T-cell (primary cell): ENCODE results near the gene TLR6. TPM values are rescaled to one million over a fixed set of nuclear protein-coding genes. Genes with fewer than 3 reads are reported as not detected.

Source experiments
- ATAC-seq, 4 experiments: fragments of 200-7000 bp in 3 of 4; fragments of 150-1000 bp in 1 of 4; cut with Tn5 transposase; replicated peaks in 1 of 4; 1 replicate in 3 of 4; 2 replicates in 1 of 4; pipeline ENCODE4 v1.10.0; 2021; ENCODE audit warnings: moderate library complexity in 3 of 4, mild to moderate bottlenecking in 2 of 4, moderate number of reproducible peaks in 1 of 4
- CTCF ChIA-PET, 2 donors: fragments of 300-600 bp; sonication (Branson Sonifier 250); formaldehyde crosslinking; loops; one replicate each; lab custom pipeline; 2022; ENCODE audit warnings: antibody characterized with exemption in 2 of 2; lab: Charles Lee
- POLR2A ChIA-PET, 2 donors: fragments of 300-600 bp; sonication (Branson Sonifier 250); formaldehyde crosslinking; loops; one replicate each; lab custom pipeline; 2022; ENCODE audit warnings: antibody characterized with exemption in 2 of 2; lab: Charles Lee
- DNase-seq, 35 experiments: peaks; one replicate each; pipeline versions ENCODE4 v3.0.0 to v3.0.0-alpha.2; 2013 to 2023
- H3K27ac ChIP-seq: one replicate; pipeline ENCODE4 v1.5.1; 2013; ENCODE audit warnings: low read length
- H3K27me3 ChIP-seq, 2 experiments: replicated peaks in 1 of 2; 1 replicate in 1 of 2; 2 replicates in 1 of 2; pipeline versions ENCODE4 v1.6.1 to v1.7.0; 2013; ENCODE audit warnings: low read length in 1 of 2, mixed read lengths in 1 of 2; ENCODE audit not compliant: control insufficient read depth in 2 of 2, insufficient read depth in 2 of 2; ENCODE audit errors: extremely low read depth in 1 of 2
- H3K36me3 ChIP-seq, 2 donors: 1 replicate in 1 of 2; 2 replicates in 1 of 2; pipeline versions ENCODE4 v1.6.1 to v1.7.0; 2013; ENCODE audit warnings: low read length in 1 of 2; ENCODE audit not compliant: control insufficient read depth in 2 of 2, insufficient read depth in 1 of 2; ENCODE audit errors: extremely low read depth in 1 of 2
- H3K4me1 ChIP-seq, 2 experiments: 1 replicate in 1 of 2; 2 replicates in 1 of 2; pipeline versions ENCODE4 v1.6.1 to v1.7.0; 2013; ENCODE audit warnings: low read length in 2 of 2, mixed read lengths in 1 of 2; ENCODE audit not compliant: insufficient read depth in 2 of 2, control insufficient read depth in 1 of 2; ENCODE audit errors: extremely low read depth in 1 of 2
- H3K4me3 ChIP-seq, 2 donors: 1 replicate in 1 of 2; 2 replicates in 1 of 2; pipeline versions ENCODE4 v1.5.1 to v1.7.0; 2013; ENCODE audit warnings: mild to moderate bottlenecking in 2 of 2, low read length in 1 of 2, moderate library complexity in 1 of 2; ENCODE audit not compliant: control insufficient read depth in 1 of 2; ENCODE audit errors: extremely low read depth in 1 of 2
- H3K9me3 ChIP-seq: 2 replicates; pipeline ENCODE4 v1.7.0; 2013
- H3K27ac Mint-ChIP-seq, 2 donors: one replicate each; pipeline ENCODE4 v1.8.0; 2020 to 2021; ENCODE audit warnings: mild to moderate bottlenecking in 2 of 2, mixed read lengths in 2 of 2
- H3K27me3 Mint-ChIP-seq, 2 donors: one replicate each; pipeline ENCODE4 v1.8.0; 2021 to 2022; ENCODE audit warnings: mixed read lengths in 2 of 2
- H3K36me3 Mint-ChIP-seq: one replicate; pipeline ENCODE4 v1.8.0; 2021; ENCODE audit warnings: mixed read lengths
- H3K4me1 Mint-ChIP-seq, 3 donors: one replicate each; pipeline ENCODE4 v1.8.0; 2020 to 2022; ENCODE audit warnings: mixed read lengths in 3 of 3, mild to moderate bottlenecking in 1 of 3
- H3K4me3 Mint-ChIP-seq, 3 donors: one replicate each; pipeline ENCODE4 v1.8.0; 2020 to 2022; ENCODE audit warnings: mild to moderate bottlenecking in 3 of 3, mixed read lengths in 3 of 3, moderate library complexity in 3 of 3
- H3K9me3 Mint-ChIP-seq, 3 donors: one replicate each; pipeline ENCODE4 v1.8.0; 2020 to 2022; ENCODE audit warnings: mixed read lengths in 3 of 3
- WGBS: methylation state at CpG from one replicate; pipeline ENCODE4 v1.1.5; 2013; ENCODE audit warnings: missing lambda C conversion rate; ENCODE audit not compliant: insufficient coverage; 5-methylcytosine and 5-hydroxymethylcytosine counted together
- total RNA-seq, 35 experiments: library from RNA in 6 of 35; stranded (reverse) in 6 of 35; fragments of 120-200 nt in 1 of 35; gene quantifications; one replicate each; pipeline versions ENCODE4 v1.2.1 to v1.2.4 and lab custom pipeline; 2013 to 2026

The TLR6 gene
- total RNA-seq, 5 donors from 2014 or later (not counting 1 experiment from before 2014, with no cell fraction given): 2.3 to 7.7 (median 3.2) TPM

- H3K27ac Mint-ChIP-seq: no peak overlapping the region
- peaks cover 4 to 26% of the 10 kb centered on the region in 2 donors for H3K27me3 Mint-ChIP-seq
- H3K4me3 ChIP-seq: no peak overlapping the region
- H3K36me3 Mint-ChIP-seq: no peaks in the 10 kb centered on the region
- ChIA-PET POLR2A (no interaction called here), CTCF (interaction anchor here in 1 of 2 donors (0.7 kb wide), 1 partner anchor 1114 kb away, joined by 3 read pairs; no protein-coding TSS in a partner anchor)
- no peaks in the 10 kb centered on the region for H3K9me3 Mint-ChIP-seq
- H3K4me1 ChIP-seq: peaks cover 0 to 9% of the 10 kb centered on the region in 2 experiments
- 100% methylated on average over 1 of the region's 2 CpGs for WGBS
- H3K27ac ChIP-seq: no peak overlapping the region
- ATAC-seq (no peak), DNase-seq (no peak)
- H3K36me3 ChIP-seq: no peaks in the 10 kb centered on the region
- H3K4me1 Mint-ChIP-seq: peaks cover 13 to 25% (median 16%) of the 10 kb centered on the region in 3 donors
- no peak overlapping the region for H3K4me3 Mint-ChIP-seq
- peaks cover 0 to 20% of the 10 kb centered on the region in 2 experiments for H3K27me3 ChIP-seq
- H3K9me3 ChIP-seq: no peaks in the 10 kb centered on the region
Observed at GRCh38 chr4:38869511-38869910, 12.9 kb upstream of the TLR6 start.

- peak in 1 of 35 experiments; percentile 1 for DNase-seq
Observed at GRCh38 chr4:38868059-38868960, 11.7 kb upstream of the TLR6 start.

GRCh38 chr4:38867478-38868058, 11.0 kb upstream of the TLR6 start, which contains the start of gene FAM114A1:
FAM114A1 (plus strand) TSS chr4:38867806; CDS start chr4:38878079, 10,273 bp downstream.
- H3K36me3 ChIP-seq: no peaks in the 10 kb centered on the region
- peaks cover 0 to 9% of the 10 kb centered on the region in 2 experiments for H3K4me1 ChIP-seq
- peak within 1 kb of the TSS; percentile 42 to 46 for H3K4me3 ChIP-seq
- Mint-ChIP-seq H3K27me3 (peaks cover 0 to 28% of the 10 kb centered on the region in 2 donors), H3K27ac (peak within 1 kb of the TSS in 1 of 2 donors; percentile 49), H3K4me1 (peaks cover 13 to 25% (median 16%) of the 10 kb centered on the region in 3 donors), H3K4me3 (peak within 1 kb of the TSS; percentile 62 to 78 (median 75)), H3K36me3 (no peaks in the 10 kb centered on the region), H3K9me3 (no peaks in the 10 kb centered on the region)
- WGBS: 2% methylated on average over 45 of the region's 66 CpGs
- H3K27ac ChIP-seq: no peak within 1 kb of the TSS
- ATAC-seq (peak; percentile 63 to 80 (median 76)), DNase-seq (peak in 3 of 35 experiments; percentile 4 to 20 (median 10))
- ChIA-PET POLR2A (interaction anchor here in 1 of 2 donors (0.6 kb wide), 1 partner anchor 10 kb away, joined by 3 read pairs; no protein-coding TSS in a partner anchor), CTCF (interaction anchor here in 1 of 2 donors (1.6 kb wide), 1 partner anchor 85 kb away, joined by 3 read pairs; the partner anchor contains the start of gene TLR10)
- H3K9me3 ChIP-seq: no peaks in the 10 kb centered on the region
- peaks cover 0 to 21% of the 10 kb centered on the region in 2 experiments for H3K27me3 ChIP-seq

More at GRCh38 chr4:38868059-38868960, 11.7 kb upstream of the TLR6 start:
- Histone ChIP-seq H3K36me3 (no peaks in the 10 kb centered on the region), H3K4me1 (peaks cover 0 to 9% of the 10 kb centered on the region in 2 experiments), H3K4me3 (peak overlapping the region; percentile 42 to 46), H3K27me3 (peaks cover 0 to 21% of the 10 kb centered on the region in 2 experiments), H3K9me3 (no peaks in the 10 kb centered on the region), H3K27ac (no peak overlapping the region)
- no peaks in the 10 kb centered on the region for H3K36me3 Mint-ChIP-seq
- no peak overlapping the region for H3K27ac Mint-ChIP-seq
- ChIA-PET CTCF (interaction anchor here in 1 of 2 donors (0.6 kb wide), 1 partner anchor 777 kb away, joined by 6 read pairs; no protein-coding TSS in a partner anchor), POLR2A (no interaction called here)
- H3K4me3 Mint-ChIP-seq: peak overlapping the region; percentile 58 to 78 (median 69)
- peaks cover 13 to 25% (median 16%) of the 10 kb centered on the region in 3 donors for H3K4me1 Mint-ChIP-seq
- peaks cover 4 to 29% of the 10 kb centered on the region in 2 donors for H3K27me3 Mint-ChIP-seq
- ATAC-seq: peak in 3 of 4 experiments; percentile 28 to 45 (median 31)
- WGBS: 90% methylated on average over 18 of the region's 30 CpGs
- no peaks in the 10 kb centered on the region for H3K9me3 Mint-ChIP-seq

GRCh38 chr4:38866973-38867477, 10.4 kb upstream of the TLR6 start:
- H3K36me3 ChIP-seq: no peaks in the 10 kb centered on the region
- no peak for DNase-seq
- H3K27me3 ChIP-seq: peaks cover 0 to 21% of the 10 kb centered on the region in 2 experiments
- CTCF ChIA-PET: interaction anchor here in 1 of 2 donors (1.2 to 1.6 kb wide), 2 partner anchors 84 to 108 kb away, joined by 3 to 5 read pairs; partner anchors contain the start of gene TLR10
- H3K36me3 Mint-ChIP-seq: no peaks in the 10 kb centered on the region
- ATAC-seq: no peak
- no peaks in the 10 kb centered on the region for H3K9me3 ChIP-seq
- H3K4me1 ChIP-seq: peaks cover 0 to 9% of the 10 kb centered on the region in 2 experiments
- peaks cover 13 to 27% (median 16%) of the 10 kb centered on the region in 3 donors for H3K4me1 Mint-ChIP-seq
- no peaks in the 10 kb centered on the region for H3K9me3 Mint-ChIP-seq
- H3K27me3 Mint-ChIP-seq: peaks cover 0 to 28% of the 10 kb centered on the region in 2 donors
- no peak overlapping the region for H3K27ac ChIP-seq
- POLR2A ChIA-PET: interaction anchor here (0.6 to 0.7 kb wide), 3 partner anchors 10 to 353 kb away, joined by 3 to 6 read pairs (median 3); no protein-coding TSS in a partner anchor
- peak overlapping the region in 1 of 2 donors; percentile 49 for H3K27ac Mint-ChIP-seq
- H3K4me3 ChIP-seq: peak overlapping the region; percentile 27 to 29
- H3K4me3 Mint-ChIP-seq: peak overlapping the region; percentile 62 to 75 (median 68)
- 85% methylated on average over 7 of the region's 11 CpGs for WGBS

- no peak overlapping the region for H3K27ac ChIP-seq
- H3K27ac Mint-ChIP-seq: no peak overlapping the region
Observed at GRCh38 chr4:38865445-38865844, 8.8 kb upstream of the TLR6 start.

More at GRCh38 chr4:38865445-38865844, 8.8 kb upstream of the TLR6 start:
- Mint-ChIP-seq H3K9me3 (no peaks in the 10 kb centered on the region), H3K27me3 (peaks cover 0 to 28% of the 10 kb centered on the region in 2 donors), H3K4me1 (peaks cover 13 to 41% (median 25%) of the 10 kb centered on the region in 3 donors), H3K4me3 (peak overlapping the region in 1 of 3 donors; percentile 19), H3K36me3 (no peaks in the 10 kb centered on the region)
- DNase-seq: no peak
- H3K9me3 ChIP-seq: no peaks in the 10 kb centered on the region
- H3K36me3 ChIP-seq: no peaks in the 10 kb centered on the region
- POLR2A ChIA-PET: no interaction called here
- H3K4me3 ChIP-seq: no peak overlapping the region
- WGBS: 10% methylated on average over 2 of the region's 6 CpGs
- H3K27me3 ChIP-seq: peaks cover 0 to 21% of the 10 kb centered on the region in 2 experiments
- H3K4me1 ChIP-seq: peaks cover 0 to 9% of the 10 kb centered on the region in 2 experiments
- CTCF ChIA-PET: no interaction called here
- peak in 1 of 4 experiments; percentile 25 for ATAC-seq
